Measurements from ENCODE around the gene ZNF280D.

The ZNF280D gene

GRCh38 chr15:56654624-56655023, 78.7 kb downstream of the ZNF280D start:
- no peak for TF ChIP-seq CTCF (IDR thresholded peaks at IDR 0.05; ENCODE audit: low read depth, low read length, missing control alignments)
- no peak for DNase-seq (ENCODE audit: extremely low read depth, low read depth)
- H3K4me3 ChIP-seq (replicated peaks; ENCODE audit: low read depth, low read length) = no peak overlapping the region

DNA sequence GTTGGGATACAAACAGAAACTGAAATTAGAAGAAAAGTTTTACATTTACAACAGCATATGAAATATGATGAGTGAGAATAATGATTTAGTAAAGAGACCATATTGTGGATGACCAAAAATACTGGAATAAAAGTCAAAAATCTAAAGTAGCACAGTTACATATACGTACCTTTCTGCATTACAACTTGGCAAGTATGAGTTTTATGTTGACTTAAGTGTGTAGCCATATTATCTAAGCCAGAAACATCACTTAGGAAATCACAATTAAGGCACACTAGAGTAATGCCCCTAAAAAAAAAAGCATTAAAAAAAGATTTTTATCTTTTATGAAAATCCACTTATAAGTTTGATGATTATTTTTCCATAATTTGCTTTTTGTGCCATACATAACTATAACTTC, 79.1 kb downstream of the ZNF280D start:
- TF ChIP-seq CTCF (IDR thresholded peaks at IDR 0.05; ENCODE audit: low read depth, low read length, missing control alignments) = no peak
- H3K4me3 ChIP-seq (replicated peaks; ENCODE audit: low read depth, low read length) = no peak overlapping the region

DNA sequence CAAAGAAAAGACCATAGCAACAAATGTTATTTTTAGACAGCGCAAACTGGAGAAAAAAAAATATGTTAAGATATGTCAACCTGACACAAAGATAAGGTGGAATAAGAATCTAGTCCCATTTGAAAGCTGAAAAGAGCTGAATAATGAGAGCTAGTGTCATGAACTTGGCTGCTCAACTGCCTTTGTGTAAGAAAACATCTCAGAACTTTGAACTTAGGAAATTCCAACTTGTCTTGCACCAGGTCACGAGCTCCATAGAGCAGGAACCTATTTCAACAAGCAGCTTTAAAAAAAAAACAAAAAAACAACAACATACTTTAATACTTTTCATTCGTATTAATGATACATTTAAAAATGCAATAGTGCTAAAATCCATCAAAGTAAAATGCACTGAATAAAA, 79.5 kb downstream of the ZNF280D start:
- no peak for DNase-seq (ENCODE audit: extremely low read depth, low read depth)
- TF ChIP-seq CTCF (IDR thresholded peaks at IDR 0.05; ENCODE audit: low read depth, low read length, missing control alignments) = no peak
- H3K4me3 ChIP-seq (replicated peaks; ENCODE audit: low read depth, low read length) = no peak overlapping the region

More for the DNA sequence above, 79.1 kb downstream of the ZNF280D start:
- no peak for DNase-seq (ENCODE audit: extremely low read depth, low read depth)

- no peak overlapping the region for H3K4me3 ChIP-seq (replicated peaks; ENCODE audit: low read depth, low read length)
- no peak for DNase-seq (ENCODE audit: extremely low read depth, low read depth)
- TF ChIP-seq CTCF (IDR thresholded peaks at IDR 0.05; ENCODE audit: low read depth, low read length, missing control alignments) = no peak
Measured at GRCh38 chr15:56653107-56653506, 80.2 kb downstream of the ZNF280D start.

GRCh38 chr15:56648311-56648710, 85.0 kb downstream of the ZNF280D start:
- TF ChIP-seq CTCF (IDR thresholded peaks at IDR 0.05; ENCODE audit: low read depth, low read length, missing control alignments) = no peak
- no peak for DNase-seq (ENCODE audit: extremely low read depth, low read depth)

GRCh38 chr15:56640549-56640948, 92.8 kb downstream of the ZNF280D start:
- no peak for TF ChIP-seq CTCF (IDR thresholded peaks at IDR 0.05; ENCODE audit: low read depth, low read length, missing control alignments)
- H3K4me3 ChIP-seq (replicated peaks; ENCODE audit: low read depth, low read length) = no peak overlapping the region

More at GRCh38 chr15:56648311-56648710, 85.0 kb downstream of the ZNF280D start:
- H3K4me3 ChIP-seq (replicated peaks; ENCODE audit: low read depth, low read length) = no peak overlapping the region

GRCh38 chr15:56640127-56640526, 93.2 kb downstream of the ZNF280D start:
- DNase-seq (ENCODE audit: extremely low read depth, low read depth) = no peak
- TF ChIP-seq CTCF (IDR thresholded peaks at IDR 0.05; ENCODE audit: low read depth, low read length, missing control alignments) = no peak
- no peak overlapping the region for H3K4me3 ChIP-seq (replicated peaks; ENCODE audit: low read depth, low read length)

More at GRCh38 chr15:56640549-56640948, 92.8 kb downstream of the ZNF280D start:
- no peak for DNase-seq (ENCODE audit: extremely low read depth, low read depth)
